B cell (primary cell): ENCODE measurements around the gene BDH1. TPM values are rescaled to one million over a fixed set of nuclear protein-coding genes. Genes with fewer than 3 reads are reported as not detected.

ENCODE experiments used
- ATAC-seq: fragments of 200-7000 bp; cut with Tn5 transposase; one replicate; pipeline ENCODE4 v1.10.0; 2021; ENCODE audit warnings: low read depth, mild to moderate bottlenecking, moderate number of reproducible peaks, moderate library complexity
- CTCF ChIA-PET: fragments of 350-600 bp; sonication (Branson Sonifier 250); formaldehyde crosslinking; loops from one replicate; lab custom pipeline; 2021; ENCODE audit warnings: antibody characterized with exemption, inconsistent platforms; lab: Charles Lee
- POLR2A ChIA-PET: fragments of 350-600 bp; sonication (Branson Sonifier 250); formaldehyde crosslinking; loops from one replicate; lab custom pipeline; 2021; ENCODE audit warnings: antibody characterized with exemption; lab: Charles Lee
- DNase-seq: peaks from one replicate; pipeline ENCODE4 v3.0.0; 2013
- H2AFZ ChIP-seq: 2 replicates; pipeline ENCODE4 v1.6.1; 2012; ENCODE audit warnings: mild to moderate bottlenecking, low read depth, low read length; ENCODE audit not compliant: insufficient read depth, poor library complexity, severe bottlenecking
- H3K27ac ChIP-seq, 2 donors: 1 replicate in 1 of 2; 2 replicates in 1 of 2; pipeline ENCODE4 v1.5.1; 2012 to 2013; ENCODE audit warnings: low read length in 2 of 2, mild to moderate bottlenecking in 2 of 2, moderate library complexity in 1 of 2
- H3K27me3 ChIP-seq, 4 experiments: fragments of 200-600 bp in 1 of 4; sonication (generic) in 1 of 4; replicated peaks in 1 of 4; 1 replicate in 2 of 4; 2 replicates in 2 of 4; pipeline versions ENCODE4 v1.6.1 to v1.7.0; 2013 to 2016; ENCODE audit warnings: low read length in 3 of 4, mild to moderate bottlenecking in 2 of 4, mixed read lengths in 1 of 4, moderate library complexity in 1 of 4; ENCODE audit not compliant: insufficient read depth in 4 of 4, control insufficient read depth in 3 of 4; ENCODE audit errors: control extremely low read depth in 1 of 4
- H3K36me3 ChIP-seq, 2 experiments: replicated peaks in 1 of 2; 1 replicate in 1 of 2; 2 replicates in 1 of 2; pipeline versions ENCODE4 v1.6.1 to v1.7.1; 2013; ENCODE audit warnings: low read length in 1 of 2; ENCODE audit not compliant: insufficient read depth in 2 of 2, control insufficient read depth in 1 of 2; ENCODE audit errors: control extremely low read depth in 1 of 2, extremely low read depth in 1 of 2
- H3K4me1 ChIP-seq, 2 donors: fragments of 200-600 bp in 1 of 2; sonication (generic) in 1 of 2; 1 replicate in 1 of 2; 2 replicates in 1 of 2; pipeline versions ENCODE4 v1.5.1 to v1.6.1; 2013 to 2017; ENCODE audit warnings: low read length in 2 of 2; ENCODE audit not compliant: control insufficient read depth in 2 of 2, insufficient read depth in 2 of 2
- H3K4me2 ChIP-seq: replicated peaks from 2 replicates; pipeline ENCODE3; 2012; ENCODE audit warnings: mild to moderate bottlenecking, low read depth, low read length; ENCODE audit not compliant: poor library complexity, severe bottlenecking
- H3K4me3 ChIP-seq, 5 experiments: fragments of 200-600 bp in 1 of 5; sonication (generic) in 1 of 5; 1 replicate in 3 of 5; 2 replicates in 2 of 5; pipeline versions ENCODE4 v1.5.1 to v1.7.0; 2011 to 2016; ENCODE audit warnings: low read length in 4 of 5, mild to moderate bottlenecking in 4 of 5, low read depth in 2 of 5, control low read depth in 1 of 5, moderate library complexity in 1 of 5; ENCODE audit not compliant: insufficient read depth in 1 of 5; ENCODE audit errors: control extremely low read depth in 1 of 5, extremely low read depth in 1 of 5
- H3K79me2 ChIP-seq: fragments of 200-600 bp; sonication (generic); one replicate; pipeline ENCODE4 v1.6.0; 2016; ENCODE audit warnings: low read length; ENCODE audit not compliant: control insufficient read depth, insufficient read depth
- H3K9ac ChIP-seq: fragments of 200-600 bp; sonication (generic); 2 replicates; pipeline ENCODE4 v1.6.1; 2017; ENCODE audit warnings: mild to moderate bottlenecking, low read length, moderate library complexity
- H3K9me3 ChIP-seq, 3 donors: one replicate each; pipeline versions ENCODE4 v1.6.1 to v1.7.1; 2013; ENCODE audit warnings: low read length in 2 of 3; ENCODE audit not compliant: control insufficient read depth in 2 of 3, insufficient read depth in 1 of 3; ENCODE audit errors: control extremely low read depth in 1 of 3
- H4K20me1 ChIP-seq: 2 replicates; pipeline ENCODE4 v1.6.0; 2012; ENCODE audit warnings: mild to moderate bottlenecking, low read length; ENCODE audit not compliant: insufficient read depth, control insufficient read depth, poor library complexity, severe bottlenecking
- H3K27ac Mint-ChIP-seq: one replicate; pipeline ENCODE4 v1.8.0; 2021; ENCODE audit warnings: mixed read lengths
- H3K27me3 Mint-ChIP-seq: one replicate; pipeline ENCODE4 v1.8.0; 2021; ENCODE audit warnings: mixed read lengths
- H3K4me1 Mint-ChIP-seq: one replicate; pipeline ENCODE4 v1.8.0; 2021; ENCODE audit warnings: mixed read lengths
- H3K4me3 Mint-ChIP-seq: one replicate; pipeline ENCODE4 v1.8.0; 2021; ENCODE audit warnings: mixed read lengths
- H3K9me3 Mint-ChIP-seq: one replicate; pipeline ENCODE4 v1.8.0; 2022; ENCODE audit warnings: mixed read lengths; ENCODE audit not compliant: insufficient read depth
- CTCF ChIP-seq: fragments of 200-600 bp; IDR thresholded peaks from one replicate; pipeline ENCODE4 v1.8.0; 2022; ENCODE audit warnings: antibody characterized with exemption, mild to moderate bottlenecking
- EZH2 ChIP-seq: IDR thresholded peaks from 2 replicates; pipeline ENCODE4 v1.6.1; 2012; ENCODE audit warnings: borderline replicate concordance, low read depth, mild to moderate bottlenecking, moderate library complexity, low read length; ENCODE audit not compliant: insufficient read depth, poor library complexity, severe bottlenecking
- WGBS: methylation state at CpG from one replicate; pipeline ENCODE4 v1.1.5; 2013; ENCODE audit warnings: missing lambda C conversion rate; ENCODE audit not compliant: insufficient coverage; 5-methylcytosine and 5-hydroxymethylcytosine counted together
- intact Hi-C: fragments of 100-400 bp; cut with micrococcal nuclease; formaldehyde crosslinking; loops from one replicate; pipeline ENCODE4 v1.10.0; 2022
- polyA plus RNA-seq: library from polyadenylated mRNA; depleted of rRNA; stranded (reverse); fragments of >200 nt; gene quantifications from 2 replicates; pipeline ENCODE4 v1.2.3, GENCODE V29; 2012
- total RNA-seq, 2 donors: library from RNA; stranded (reverse); fragments of 120-200 nt in 1 of 2; gene quantifications; 1 replicate in 1 of 2; 2 replicates in 1 of 2; pipeline versions ENCODE4 v1.2.3 to v1.2.4, GENCODE V29; 2013 to 2022

BDH1 gene
- total and polyA plus RNA-seq, 2 donors (not counting 1 experiment from before 2014, with no cell fraction given) = 21.1 to 59.3 TPM

DNA sequence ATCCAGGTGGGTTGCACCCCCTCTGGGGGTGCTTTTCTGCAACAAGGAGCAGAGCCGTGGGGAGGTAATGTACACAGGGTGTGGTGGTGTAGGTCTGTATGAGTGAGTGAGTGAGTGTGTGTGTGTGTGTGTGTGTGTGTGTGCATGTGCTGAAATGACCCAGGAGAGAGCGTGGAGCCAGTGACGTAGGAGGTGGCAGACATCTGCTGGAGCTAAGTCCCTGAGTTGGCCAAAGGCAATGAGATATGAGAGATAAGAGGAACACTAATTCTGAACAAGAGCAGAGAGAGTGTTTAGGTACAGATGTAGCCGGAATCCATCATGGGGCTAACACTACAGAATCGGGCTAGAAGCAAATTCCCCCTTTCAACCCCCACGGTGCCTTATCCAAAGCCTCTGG, 27.6 kb downstream of the BDH1 start:
- CTCF ChIA-PET = no interaction called here
- intact Hi-C loops = no loop called here
- Histone ChIP-seq H3K4me2 (no peak overlapping the region), H3K27ac (no peak overlapping the region), H3K4me3 (no peak overlapping the region), H2AFZ (no peak overlapping the region), H4K20me1 (no peaks in the 10 kb centered on the region), H3K79me2 (no peaks in the 10 kb centered on the region), H3K27me3 (no peaks in the 10 kb centered on the region), H3K4me1 (no peaks in the 10 kb centered on the region), H3K36me3 (peaks cover 4 to 47% of the 10 kb centered on the region in 2 experiments), H3K9me3 (no peaks in the 10 kb centered on the region), H3K9ac (no peak overlapping the region)
- H3K27ac Mint-ChIP-seq = no peak overlapping the region
- no peak for ATAC-seq
- H3K27me3 Mint-ChIP-seq = no peaks in the 10 kb centered on the region
- DNase-seq = no peak
- TF ChIP-seq CTCF (no peak), EZH2 (no peak)
- POLR2A ChIA-PET = no interaction called here
- H3K4me3 Mint-ChIP-seq = no peak overlapping the region
- no peaks in the 10 kb centered on the region for H3K9me3 Mint-ChIP-seq
- WGBS = 98% methylated on average over 6 of the region's 6 CpGs
- no peaks in the 10 kb centered on the region for H3K4me1 Mint-ChIP-seq

DNA sequence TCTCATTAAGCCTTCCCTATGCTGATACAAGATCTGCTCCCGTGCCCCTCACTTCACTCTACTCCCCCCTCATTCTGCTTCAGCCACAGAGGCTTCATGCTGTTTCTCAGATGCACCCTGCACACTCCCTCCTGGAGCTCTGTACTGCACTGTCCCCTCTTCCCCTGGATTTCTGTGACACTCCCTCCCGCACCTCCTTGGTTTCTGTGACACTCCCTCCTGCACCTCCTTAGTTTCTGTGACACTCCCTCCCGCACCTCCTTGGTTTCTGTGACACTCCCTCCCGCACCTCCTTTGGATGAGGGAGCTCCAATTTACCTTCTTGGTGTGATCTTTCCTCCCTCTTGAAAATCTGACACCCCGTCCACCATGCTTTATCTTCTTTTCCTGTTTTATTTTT, 28.2 kb downstream of the BDH1 start:
- Mint-ChIP-seq H3K9me3 (no peaks in the 10 kb centered on the region), H3K4me1 (no peaks in the 10 kb centered on the region), H3K4me3 (no peak overlapping the region), H3K27me3 (no peaks in the 10 kb centered on the region), H3K27ac (no peak overlapping the region)
- CTCF ChIA-PET = interaction anchor here (1.9 kb wide), 1 partner anchor 18 kb away, joined by 7 read pairs; no protein-coding TSS in a partner anchor
- DNase-seq (no peak), ATAC-seq (no peak)
- Histone ChIP-seq H3K27ac (no peak overlapping the region), H3K36me3 (peaks cover 4 to 48% of the 10 kb centered on the region in 2 experiments), H3K4me1 (no peaks in the 10 kb centered on the region), H3K79me2 (no peaks in the 10 kb centered on the region), H3K27me3 (no peaks in the 10 kb centered on the region), H2AFZ (no peak overlapping the region), H3K9ac (no peak overlapping the region), H3K9me3 (no peaks in the 10 kb centered on the region), H3K4me3 (no peak overlapping the region), H4K20me1 (no peaks in the 10 kb centered on the region), H3K4me2 (no peak overlapping the region)
- POLR2A ChIA-PET = no interaction called here
- WGBS = 98% methylated on average over 5 of the region's 5 CpGs
- intact Hi-C loops = no loop called here
- no peak for TF ChIP-seq CTCF
- no peak for TF ChIP-seq EZH2
